PC-3 (cell line): ENCODE measurements around the gene SMG7. TPM values are rescaled to one million over a fixed set of nuclear protein-coding genes. Genes with fewer than 3 reads are reported as not detected.

ENCODE experiments used
- ATAC-seq: fragments of 200-7000 bp; cut with Tn5 transposase; 2 replicates; pipeline ENCODE4 v1.9.1; 2020; ENCODE audit warnings: mild to moderate bottlenecking, moderate library complexity
- BruUV-seq: library from RNA; stranded (reverse); fragments of 400-500 nt; replicated peaks from 2 replicates; lab custom pipeline; 2021; lab: Mats Ljungman, UMichigan
- CTCF ChIA-PET: fragments of 300-600 bp; sonication (Branson Sonifier 250); formaldehyde crosslinking; loops from one replicate; lab custom pipeline; 2022; ENCODE audit warnings: antibody characterized with exemption; lab: Charles Lee
- POLR2A ChIA-PET: fragments of 300-600 bp; sonication (Branson Sonifier 250); formaldehyde crosslinking; loops from one replicate; lab custom pipeline; 2022; ENCODE audit warnings: antibody characterized with exemption; ENCODE audit not compliant: unreplicated experiment; lab: Charles Lee
- DNase-seq: peaks from one replicate; pipeline ENCODE4 v3.0.0-alpha.2; 2015
- H2AFZ ChIP-seq: fragments of 300-600 bp; sonication (generic); 2 replicates; pipeline ENCODE4 v1.6.0; 2016; ENCODE audit warnings: antibody characterized with exemption, low read length
- H3F3A ChIP-seq: fragments of 300-600 bp; sonication (generic); one replicate; pipeline ENCODE4 v1.6.0; 2017; ENCODE audit warnings: antibody characterized with exemption, low read length, control low read depth, mild to moderate bottlenecking; ENCODE audit not compliant: unreplicated experiment
- H3K27ac ChIP-seq: fragments of 300-600 bp; sonication (generic); 2 replicates; pipeline ENCODE4 v1.5.1; 2016; ENCODE audit warnings: mild to moderate bottlenecking, low read length
- H3K27me3 ChIP-seq: fragments of 300-600 bp; sonication (generic); 2 replicates; pipeline ENCODE4 v1.6.1; 2016; ENCODE audit warnings: low read length, mixed read lengths
- H3K36me3 ChIP-seq: fragments of 300-600 bp; sonication (generic); 2 replicates; pipeline ENCODE4 v1.6.1; 2016; ENCODE audit warnings: low read depth, mixed run types, low read length, mixed read lengths
- H3K4me1 ChIP-seq: fragments of 300-600 bp; sonication (generic); 2 replicates; pipeline ENCODE4 v1.5.1; 2016; ENCODE audit warnings: low read length; ENCODE audit not compliant: insufficient read depth
- H3K4me2 ChIP-seq: fragments of 300-600 bp; sonication (generic); 2 replicates; pipeline ENCODE4 v1.6.0; 2016; ENCODE audit warnings: low read length
- H3K4me3 ChIP-seq: fragments of 300-600 bp; sonication (generic); 2 replicates; pipeline ENCODE4 v1.5.1; 2016; ENCODE audit warnings: mild to moderate bottlenecking, low read length, mixed read lengths
- H3K79me2 ChIP-seq: fragments of 300-600 bp; sonication (generic); 2 replicates; pipeline ENCODE4 v1.6.1; 2017; ENCODE audit warnings: low read length, mixed read lengths
- H3K9ac ChIP-seq: fragments of 300-600 bp; sonication (generic); 2 replicates; pipeline ENCODE4 v1.6.0; 2016; ENCODE audit warnings: mild to moderate bottlenecking, low read length
- H3K9me2 ChIP-seq: fragments of 300-600 bp; sonication (generic); replicated peaks from 2 replicates; pipeline ENCODE4 v1.6.1; 2016; ENCODE audit warnings: mixed run types, low read length, mixed read lengths
- H3K9me3 ChIP-seq: fragments of 300-600 bp; sonication (generic); 2 replicates; pipeline ENCODE4 v1.6.1; 2016; ENCODE audit warnings: low read length, mixed read lengths
- H4K20me1 ChIP-seq: fragments of 300-600 bp; sonication (generic); 2 replicates; pipeline ENCODE4 v1.6.1; 2016; ENCODE audit warnings: low read length, mixed read lengths
- EZH2 ChIP-seq: fragments of 300-600 bp; sonication (generic); IDR thresholded peaks from one replicate; pipeline ENCODE4 v1.6.1; 2017; ENCODE audit warnings: antibody characterized with exemption, mild to moderate bottlenecking, low read length; ENCODE audit not compliant: unreplicated experiment
- EZH2phosphoT487 ChIP-seq: fragments of 300-600 bp; sonication (generic); IDR thresholded peaks from 2 replicates; pipeline ENCODE4 v1.6.1; 2018; ENCODE audit warnings: mild to moderate bottlenecking, antibody characterized with exemption, low read length, borderline replicate concordance
- intact Hi-C: fragments of 100-400 bp; cut with micrococcal nuclease; formaldehyde crosslinking; loops from 2 replicates; pipeline ENCODE4 v1.9.0; 2023
- total RNA-seq: library from RNA; depleted of rRNA; stranded (reverse); fragments of >200 nt; gene quantifications from 2 replicates; pipeline ENCODE4 v1.2.3, GENCODE V29; 2014
- TF ChIP-seq, protein P1 (sequence below): fragments of 300-600 bp; sonication (generic); conservative IDR thresholded peaks from 2 replicates; pipeline ENCODE4 v1.5.1; 2017; ENCODE audit warnings: antibody characterized with exemption, low read depth, mild to moderate bottlenecking, low read length

Gene SMG7
- total RNA-seq, 1 experiment from 2014 or later: 25.5 TPM

- intact Hi-C loops: no loop called here
Measured at GRCh38 chr1:183596500-183596899, 124.2 kb downstream of the SMG7 start.

DNA sequence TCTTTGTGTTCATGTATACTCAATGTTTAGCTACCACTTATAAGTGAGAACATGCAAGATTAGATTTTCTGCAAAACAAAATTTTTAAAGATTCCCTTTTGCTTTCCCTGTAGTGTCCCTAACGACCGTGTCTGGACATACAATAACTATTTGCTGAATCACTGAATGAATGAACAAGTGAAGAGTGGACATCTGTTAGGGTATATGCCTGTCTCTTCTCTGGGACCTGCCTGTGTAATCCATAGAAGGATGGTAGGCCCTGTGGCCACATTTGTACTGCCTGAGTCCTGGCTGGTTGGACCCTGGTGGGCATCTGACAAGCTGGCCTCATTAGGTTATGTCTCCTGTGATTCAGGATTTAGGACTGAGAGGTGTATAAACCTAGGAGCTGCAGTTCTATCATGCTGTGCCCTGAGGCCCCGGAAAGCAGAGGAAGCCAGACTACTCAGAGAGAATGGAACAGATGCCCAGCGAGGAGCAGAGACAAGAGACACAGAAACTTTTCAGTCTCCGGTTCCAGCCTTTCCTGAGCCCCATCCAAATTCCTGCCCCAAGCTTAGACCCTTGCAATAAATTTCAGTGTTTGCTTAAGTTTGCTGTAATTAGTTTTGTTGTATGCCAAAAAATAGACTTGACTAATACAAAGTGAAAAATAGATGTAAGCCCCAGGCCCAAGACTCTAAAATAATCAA lies 125.5 kb downstream of the SMG7 start:
- Histone ChIP-seq H2AFZ (no peak overlapping the region), H3F3A (no peaks in the 10 kb centered on the region), H3K4me2 (no peak overlapping the region), H3K36me3 (no peaks in the 10 kb centered on the region), H3K9me2 (no peaks in the 10 kb centered on the region), H3K27me3 (no peaks in the 10 kb centered on the region), H4K20me1 (no peaks in the 10 kb centered on the region), H3K4me3 (no peak overlapping the region), H3K9ac (no peak overlapping the region), H3K27ac (no peak overlapping the region), H3K4me1 (no peaks in the 10 kb centered on the region), H3K9me3 (no peaks in the 10 kb centered on the region), H3K79me2 (no peaks in the 10 kb centered on the region)
- BruUV-seq: no TSS peak
- DNase-seq: no peak
- no peak for ATAC-seq
- TF ChIP-seq EZH2phosphoT487: no peak
- TF ChIP-seq, protein P1, sequence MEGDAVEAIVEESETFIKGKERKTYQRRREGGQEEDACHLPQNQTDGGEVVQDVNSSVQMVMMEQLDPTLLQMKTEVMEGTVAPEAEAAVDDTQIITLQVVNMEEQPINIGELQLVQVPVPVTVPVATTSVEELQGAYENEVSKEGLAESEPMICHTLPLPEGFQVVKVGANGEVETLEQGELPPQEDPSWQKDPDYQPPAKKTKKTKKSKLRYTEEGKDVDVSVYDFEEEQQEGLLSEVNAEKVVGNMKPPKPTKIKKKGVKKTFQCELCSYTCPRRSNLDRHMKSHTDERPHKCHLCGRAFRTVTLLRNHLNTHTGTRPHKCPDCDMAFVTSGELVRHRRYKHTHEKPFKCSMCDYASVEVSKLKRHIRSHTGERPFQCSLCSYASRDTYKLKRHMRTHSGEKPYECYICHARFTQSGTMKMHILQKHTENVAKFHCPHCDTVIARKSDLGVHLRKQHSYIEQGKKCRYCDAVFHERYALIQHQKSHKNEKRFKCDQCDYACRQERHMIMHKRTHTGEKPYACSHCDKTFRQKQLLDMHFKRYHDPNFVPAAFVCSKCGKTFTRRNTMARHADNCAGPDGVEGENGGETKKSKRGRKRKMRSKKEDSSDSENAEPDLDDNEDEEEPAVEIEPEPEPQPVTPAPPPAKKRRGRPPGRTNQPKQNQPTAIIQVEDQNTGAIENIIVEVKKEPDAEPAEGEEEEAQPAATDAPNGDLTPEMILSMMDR: no peak
- TF ChIP-seq EZH2: no peak
- ChIA-PET CTCF (no interaction called here), POLR2A (no interaction called here)
- intact Hi-C loops: no loop called here

More at GRCh38 chr1:183596500-183596899, 124.2 kb downstream of the SMG7 start:
- Histone ChIP-seq H3K9ac (no peak overlapping the region), H3K36me3 (no peaks in the 10 kb centered on the region), H3F3A (no peaks in the 10 kb centered on the region), H4K20me1 (no peaks in the 10 kb centered on the region), H3K4me3 (no peak overlapping the region), H3K4me2 (no peak overlapping the region), H3K27me3 (no peaks in the 10 kb centered on the region), H3K27ac (no peak overlapping the region), H3K9me2 (no peaks in the 10 kb centered on the region), H3K9me3 (no peaks in the 10 kb centered on the region), H2AFZ (no peak overlapping the region), H3K79me2 (no peaks in the 10 kb centered on the region), H3K4me1 (no peaks in the 10 kb centered on the region)
- POLR2A ChIA-PET: no interaction called here
- TF ChIP-seq EZH2phosphoT487 (no peak), EZH2 (no peak)
- TF ChIP-seq, protein P1: no peak
- CTCF ChIA-PET: no interaction called here
- DNase-seq (no peak), ATAC-seq (no peak)
- BruUV-seq: no TSS peak

- intact Hi-C loops: no loop called here
- Histone ChIP-seq H3K4me3 (no peak overlapping the region), H3K9me3 (no peaks in the 10 kb centered on the region), H3K27ac (no peak overlapping the region), H3K9me2 (no peaks in the 10 kb centered on the region), H3K4me2 (no peak overlapping the region), H3K27me3 (no peaks in the 10 kb centered on the region), H3K4me1 (no peaks in the 10 kb centered on the region), H3F3A (no peaks in the 10 kb centered on the region), H3K9ac (no peak overlapping the region), H4K20me1 (no peaks in the 10 kb centered on the region), H3K36me3 (no peaks in the 10 kb centered on the region), H3K79me2 (no peaks in the 10 kb centered on the region), H2AFZ (no peak overlapping the region)
- POLR2A ChIA-PET: no interaction called here
- CTCF ChIA-PET: no interaction called here
- no peak for TF ChIP-seq EZH2
- no peak for TF ChIP-seq EZH2phosphoT487
- ATAC-seq: no peak
- no TSS peak for BruUV-seq
- DNase-seq: no peak
Measured at GRCh38 chr1:183598386-183598785, 126.1 kb downstream of the SMG7 start.
